Gastrocnemius medialis (tissue), 4 donors: Measurements from ENCODE around the gene TTPAL. TPM values are rescaled to one million over a fixed set of nuclear protein-coding genes. Genes with fewer than 3 reads are reported as not detected.

Experiments used
- ATAC-seq, 2 donors: fragments of 150-250 bp; one replicate each; pipeline ENCODE4 v1.9.1; 2016
- DNase-seq, 2 donors: peaks; one replicate each; pipeline ENCODE4 v3.0.0-alpha.2; 2019
- H3K27ac ChIP-seq, 4 donors: fragments of 200-600 bp; sonication (generic); 1 replicate in 1 of 4; 2 replicates in 3 of 4; pipeline ENCODE4 v1.5.1; 2016 to 2018; ENCODE audit warnings: mild to moderate bottlenecking in 2 of 4, moderate library complexity in 1 of 4
- H3K27me3 ChIP-seq, 3 donors: fragments of 200-600 bp; sonication (generic) in 2 of 3; 1 replicate in 1 of 3; 2 replicates in 2 of 3; pipeline versions ENCODE4 v1.5.1 to v1.6.0; 2016 to 2019; ENCODE audit warnings: mild to moderate bottlenecking in 1 of 3, moderate library complexity in 1 of 3
- H3K36me3 ChIP-seq, 2 donors: fragments of 200-600 bp; sonication (generic) in 1 of 2; one replicate each; pipeline ENCODE4 v1.5.1; 2017 to 2018
- H3K4me1 ChIP-seq, 2 donors: fragments of 200-600 bp; sonication (generic) in 1 of 2; one replicate each; pipeline ENCODE4 v1.5.1; 2016 to 2017; ENCODE audit warnings: mild to moderate bottlenecking in 2 of 2
- H3K4me3 ChIP-seq, 4 donors: fragments of 200-600 bp; sonication (generic) in 3 of 4; 1 replicate in 1 of 4; 2 replicates in 3 of 4; pipeline ENCODE4 v1.5.1; 2016 to 2019; ENCODE audit warnings: mild to moderate bottlenecking in 2 of 4
- H3K9me3 ChIP-seq, 3 donors: fragments of 200-600 bp; sonication (generic) in 2 of 3; 1 replicate in 1 of 3; 2 replicates in 2 of 3; pipeline ENCODE4 v1.5.1; 2016 to 2019
- POLR2A ChIP-seq, 2 donors: fragments of 450-650 bp; IDR thresholded peaks; one replicate each; pipeline ENCODE4 v1.6.1; 2017; ENCODE audit warnings: antibody characterized with exemption in 2 of 2, mild to moderate bottlenecking in 2 of 2, moderate library complexity in 2 of 2
- in situ Hi-C, 4 donors: fragments of 200-750 bp; cut with MboI; loops; one replicate each; pipeline versions ENCODE4 v1.15.0 to v1.8.0; 2017; ENCODE audit warnings: low sequenced_read_pairs in 4 of 4
- intact Hi-C: fragments of 100-400 bp; cut with DNase I; formaldehyde crosslinking; loops from one replicate; pipeline ENCODE4 v1.15.1; 2023; ENCODE audit warnings: low total_unique reads
- total RNA-seq, 4 donors: library from RNA; depleted of rRNA; stranded (reverse); fragments of >200 nt; gene quantifications; one replicate each; pipeline versions ENCODE4 v1.1.0 to v1.2.3, GENCODE V29; 2016
- TF ChIP-seq, protein P1 (sequence below), 5 experiments: fragments of 450-650 bp in 3 of 5; fragments of 200-600 bp in 2 of 5; sonication (generic) in 2 of 5; IDR thresholded peaks in 4 of 5; conservative IDR thresholded peaks in 1 of 5; 1 replicate in 4 of 5; 2 replicates in 1 of 5; pipeline ENCODE4 v1.5.1; 2016 to 2019; ENCODE audit warnings: antibody characterized with exemption in 5 of 5, mild to moderate bottlenecking in 3 of 5, moderate library complexity in 3 of 5

TTPAL gene
- total RNA-seq, 4 donors from 2014 or later = 3.5 to 5.0 (median 4.7) TPM

DNA sequence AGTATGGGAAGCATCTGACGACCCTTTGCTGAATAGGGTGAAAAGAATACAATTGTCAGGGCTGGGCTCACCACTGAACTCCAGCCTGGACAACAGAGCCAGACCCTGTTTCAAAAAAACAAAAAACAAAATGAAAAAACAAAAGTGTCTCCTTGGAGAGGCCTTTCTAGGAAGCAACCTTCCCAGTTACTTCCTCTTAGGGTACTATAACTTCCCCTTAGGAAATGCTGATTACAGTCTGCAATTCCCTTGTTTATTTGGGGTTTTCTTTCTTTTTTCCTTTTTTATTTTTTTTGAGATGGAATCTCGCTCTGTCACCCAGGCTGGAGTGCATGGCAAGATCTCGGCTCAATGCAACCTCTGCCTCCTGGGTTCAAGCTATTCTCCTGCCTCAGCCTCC lies 20.5 kb upstream of the TTPAL start:
- Histone ChIP-seq H3K27me3 (no peaks in the 10 kb centered on the region), H3K9me3 (no peaks in the 10 kb centered on the region), H3K4me3 (no peak overlapping the region), H3K27ac (no peak overlapping the region), H3K36me3 (no peaks in the 10 kb centered on the region), H3K4me1 (no peaks in the 10 kb centered on the region)
- ATAC-seq = no peak
- DNase-seq = no peak
- in situ Hi-C loops (loop anchor here in 3 of 4 donors (25.0 kb wide), 1 partner anchor 243 kb away; the partner anchor contains the start of gene OSER1 (in 3 of the 3)), intact Hi-C loops (no loop called here)
- TF ChIP-seq, protein P1, sequence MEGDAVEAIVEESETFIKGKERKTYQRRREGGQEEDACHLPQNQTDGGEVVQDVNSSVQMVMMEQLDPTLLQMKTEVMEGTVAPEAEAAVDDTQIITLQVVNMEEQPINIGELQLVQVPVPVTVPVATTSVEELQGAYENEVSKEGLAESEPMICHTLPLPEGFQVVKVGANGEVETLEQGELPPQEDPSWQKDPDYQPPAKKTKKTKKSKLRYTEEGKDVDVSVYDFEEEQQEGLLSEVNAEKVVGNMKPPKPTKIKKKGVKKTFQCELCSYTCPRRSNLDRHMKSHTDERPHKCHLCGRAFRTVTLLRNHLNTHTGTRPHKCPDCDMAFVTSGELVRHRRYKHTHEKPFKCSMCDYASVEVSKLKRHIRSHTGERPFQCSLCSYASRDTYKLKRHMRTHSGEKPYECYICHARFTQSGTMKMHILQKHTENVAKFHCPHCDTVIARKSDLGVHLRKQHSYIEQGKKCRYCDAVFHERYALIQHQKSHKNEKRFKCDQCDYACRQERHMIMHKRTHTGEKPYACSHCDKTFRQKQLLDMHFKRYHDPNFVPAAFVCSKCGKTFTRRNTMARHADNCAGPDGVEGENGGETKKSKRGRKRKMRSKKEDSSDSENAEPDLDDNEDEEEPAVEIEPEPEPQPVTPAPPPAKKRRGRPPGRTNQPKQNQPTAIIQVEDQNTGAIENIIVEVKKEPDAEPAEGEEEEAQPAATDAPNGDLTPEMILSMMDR (IDR thresholded peaks at IDR 0.05 in 4 of 5, conservative IDR thresholded peaks at IDR 0.05 in 1 of 5) = no peak
- TF ChIP-seq POLR2A (IDR thresholded peaks at IDR 0.05) = no peak

- no peaks in the 10 kb centered on the region for H3K36me3 ChIP-seq
- no peaks in the 10 kb centered on the region for H3K27me3 ChIP-seq
- H3K4me3 ChIP-seq = no peak overlapping the region
- in situ Hi-C loops = loop anchor here in 3 of 4 donors (25.0 kb wide), 1 partner anchor 244 kb away; the partner anchor contains the start of gene OSER1 (in 3 of the 3)
- no peak for ATAC-seq
- H3K27ac ChIP-seq = no peak overlapping the region
- H3K9me3 ChIP-seq = no peaks in the 10 kb centered on the region
- no peak for DNase-seq
- TF ChIP-seq, protein P1 (IDR thresholded peaks at IDR 0.05 in 4 of 5, conservative IDR thresholded peaks at IDR 0.05 in 1 of 5) = no peak
- TF ChIP-seq POLR2A (IDR thresholded peaks at IDR 0.05) = no peak
- intact Hi-C loops = no loop called here
- H3K4me1 ChIP-seq = no peaks in the 10 kb centered on the region
These were observed 19.1 kb upstream of the TTPAL start for GRCh38 chr20:44456611-44457010.

GRCh38 chr20:44457016-44457415 lies 18.7 kb upstream of the TTPAL start:
- Histone ChIP-seq H3K9me3 (no peaks in the 10 kb centered on the region), H3K36me3 (no peaks in the 10 kb centered on the region), H3K27ac (no peak overlapping the region), H3K27me3 (no peaks in the 10 kb centered on the region), H3K4me1 (no peaks in the 10 kb centered on the region), H3K4me3 (no peak overlapping the region)
- intact Hi-C loops (no loop called here), in situ Hi-C loops (loop anchor here in 3 of 4 donors (25.0 kb wide), 1 partner anchor 245 kb away; the partner anchor contains the start of gene OSER1 (in 3 of the 3))
- DNase-seq = no peak
- no peak for ATAC-seq
- TF ChIP-seq POLR2A (IDR thresholded peaks at IDR 0.05) = no peak
- TF ChIP-seq, protein P1 (IDR thresholded peaks at IDR 0.05 in 4 of 5, conservative IDR thresholded peaks at IDR 0.05 in 1 of 5) = no peak

- in situ Hi-C loops (loop anchor here in 3 of 4 donors (25.0 kb wide), 1 partner anchor 247 kb away; the partner anchor contains the start of gene OSER1 (in 3 of the 3)), intact Hi-C loops (no loop called here)
- H3K36me3 ChIP-seq = no peaks in the 10 kb centered on the region
- no peak overlapping the region for H3K27ac ChIP-seq
- no peak for DNase-seq
- ATAC-seq = no peak
- H3K27me3 ChIP-seq = no peaks in the 10 kb centered on the region
- H3K4me1 ChIP-seq = no peaks in the 10 kb centered on the region
- H3K4me3 ChIP-seq = no peak overlapping the region
- H3K9me3 ChIP-seq = no peaks in the 10 kb centered on the region
- TF ChIP-seq POLR2A (IDR thresholded peaks at IDR 0.05) = no peak
- TF ChIP-seq, protein P1 (IDR thresholded peaks at IDR 0.05 in 4 of 5, conservative IDR thresholded peaks at IDR 0.05 in 1 of 5) = no peak
These were observed 16.4 kb upstream of the TTPAL start for GRCh38 chr20:44459271-44459670.

GRCh38 chr20:44460795-44461141 lies 14.9 kb upstream of the TTPAL start:
- Histone ChIP-seq H3K27me3 (no peaks in the 10 kb centered on the region), H3K4me3 (no peak overlapping the region), H3K4me1 (no peaks in the 10 kb centered on the region), H3K9me3 (no peaks in the 10 kb centered on the region), H3K27ac (no peak overlapping the region), H3K36me3 (no peaks in the 10 kb centered on the region)
- in situ Hi-C loops (loop anchor here (5.0 to 25.0 kb wide), 4 partner anchors 66 to 248 kb away; partner anchors contain the start of gene OSER1 (in 3 of the 4)), intact Hi-C loops (no loop called here)
- ATAC-seq = peak in 1 of 2 donors; percentile 50
- TF ChIP-seq, protein P1 (IDR thresholded peaks at IDR 0.05 in 4 of 5, conservative IDR thresholded peaks at IDR 0.05 in 1 of 5) = peak in 3 of 5 experiments; percentile 15 to 31 (median 19)
- no peak for TF ChIP-seq POLR2A (IDR thresholded peaks at IDR 0.05)
- DNase-seq = no peak
